ENCODE measurements around the gene RBMS3. TPM values are rescaled to one million over a fixed set of nuclear protein-coding genes. Genes with fewer than 3 reads are reported as not detected.

Gene RBMS3
- total RNA-seq, 1 donor from 2014 or later, result 0.47 TPM

GRCh38 chr3:29677421-29677820, 396.6 kb downstream of the RBMS3 start:
- Mint-ChIP-seq H3K27ac (no peak overlapping the region), H3K4me1 (peaks cover 4% of the 10 kb centered on the region), H3K4me3 (no peak overlapping the region), H3K36me3 (peaks cover 4% of the 10 kb centered on the region), H3K9me3 (peaks cover 26% of the 10 kb centered on the region), H3K27me3 (ENCODE audit: insufficient read depth, low read depth) (no peaks in the 10 kb centered on the region)
- Histone ChIP-seq H3K9ac (no peak overlapping the region), H3K27ac (no peak overlapping the region), H3F3A (ENCODE audit: low read depth) (no peaks in the 10 kb centered on the region), H3K4me3 (no peak overlapping the region), H4K20me1 (ENCODE audit: low read depth) (no peaks in the 10 kb centered on the region), H3K4me1 (peaks cover 10% of the 10 kb centered on the region), H3K27me3 (no peaks in the 10 kb centered on the region), H3K4me2 (no peak overlapping the region), H2AFZ (replicated peaks) (no peak overlapping the region), H3K9me3 (ENCODE audit: low read depth) (no peaks in the 10 kb centered on the region), H3K36me3 (no peaks in the 10 kb centered on the region), H3K79me2 (ENCODE audit: low read depth) (no peaks in the 10 kb centered on the region)
- DNase-seq (ENCODE audit: low spot score), result no peak
- TF ChIP-seq EZH2phosphoT487 (IDR thresholded peaks at IDR 0.05) (no peak), EZH2 (IDR thresholded peaks at IDR 0.05) (no peak), CTCF (IDR thresholded peaks at IDR 0.05) (no peak)

DNA sequence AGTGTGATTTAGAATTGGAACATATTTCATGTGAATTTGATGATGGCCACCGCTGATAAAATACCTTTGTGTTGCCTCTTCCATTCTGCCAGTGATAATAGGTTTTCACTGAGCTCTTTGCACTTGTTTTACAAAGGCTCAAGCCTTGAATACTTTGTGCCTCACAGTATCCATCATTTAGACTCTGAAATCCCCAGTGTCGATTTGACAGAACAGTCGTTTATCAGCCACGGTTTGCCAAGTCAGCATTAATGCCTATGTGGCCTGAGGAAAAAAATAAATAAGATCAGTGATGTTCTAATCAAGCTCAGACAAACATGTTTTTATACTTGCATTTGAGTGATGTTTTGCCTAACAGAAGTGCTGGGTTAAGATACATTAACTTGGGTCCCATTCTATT, 399.1 kb downstream of the RBMS3 start:
- Mint-ChIP-seq H3K4me1 (peaks cover 13% of the 10 kb centered on the region), H3K27ac (no peak overlapping the region), H3K4me3 (no peak overlapping the region), H3K9me3 (peaks cover 13% of the 10 kb centered on the region), H3K36me3 (no peaks in the 10 kb centered on the region), H3K27me3 (ENCODE audit: insufficient read depth, low read depth) (no peaks in the 10 kb centered on the region)
- peaks cover 10% of the 10 kb centered on the region for H3K4me1 ChIP-seq
- H3K9ac ChIP-seq, result no peak overlapping the region
- H3K27ac ChIP-seq, result no peak overlapping the region
- H3K9me3 ChIP-seq (ENCODE audit: low read depth), result no peaks in the 10 kb centered on the region
- no peaks in the 10 kb centered on the region for H3K36me3 ChIP-seq
- TF ChIP-seq CTCF (IDR thresholded peaks at IDR 0.05) (no peak), EZH2phosphoT487 (IDR thresholded peaks at IDR 0.05) (no peak), EZH2 (IDR thresholded peaks at IDR 0.05) (no peak)
- no peak overlapping the region for H3K4me3 ChIP-seq
- no peaks in the 10 kb centered on the region for H3K27me3 ChIP-seq
- H2AFZ ChIP-seq (replicated peaks), result peak overlapping the region; percentile 19
- H3F3A ChIP-seq (ENCODE audit: low read depth), result no peaks in the 10 kb centered on the region
- no peak overlapping the region for H3K4me2 ChIP-seq
- no peaks in the 10 kb centered on the region for H4K20me1 ChIP-seq (ENCODE audit: low read depth)
- no peaks in the 10 kb centered on the region for H3K79me2 ChIP-seq (ENCODE audit: low read depth)
- peak; percentile 8 for DNase-seq (ENCODE audit: low spot score)

- no peak overlapping the region for H3K9ac ChIP-seq
Observed at GRCh38 chr3:29683018-29683993, 402.4 kb downstream of the RBMS3 start.

More at GRCh38 chr3:29683018-29683993, 402.4 kb downstream of the RBMS3 start:
- Histone ChIP-seq H3K4me2 (no peak overlapping the region), H4K20me1 (ENCODE audit: low read depth) (no peaks in the 10 kb centered on the region), H3K4me3 (no peak overlapping the region), H3K27ac (no peak overlapping the region), H3K36me3 (no peaks in the 10 kb centered on the region), H3K79me2 (ENCODE audit: low read depth) (no peaks in the 10 kb centered on the region), H3K9me3 (ENCODE audit: low read depth) (no peaks in the 10 kb centered on the region), H3F3A (ENCODE audit: low read depth) (no peaks in the 10 kb centered on the region), H3K4me1 (peaks cover 10% of the 10 kb centered on the region), H3K27me3 (no peaks in the 10 kb centered on the region), H2AFZ (replicated peaks) (no peak overlapping the region)
- TF ChIP-seq EZH2 (IDR thresholded peaks at IDR 0.05) (no peak), CTCF (IDR thresholded peaks at IDR 0.05) (no peak), EZH2phosphoT487 (IDR thresholded peaks at IDR 0.05) (no peak)
- no peaks in the 10 kb centered on the region for H3K36me3 Mint-ChIP-seq
- no peak for DNase-seq (ENCODE audit: low spot score)
- H3K27ac Mint-ChIP-seq, result no peak overlapping the region
- peaks cover 13% of the 10 kb centered on the region for H3K4me1 Mint-ChIP-seq
- H3K4me3 Mint-ChIP-seq, result no peak overlapping the region
- H3K27me3 Mint-ChIP-seq (ENCODE audit: insufficient read depth, low read depth), result no peaks in the 10 kb centered on the region
- no peaks in the 10 kb centered on the region for H3K9me3 Mint-ChIP-seq
